Thoracic aorta (tissue), 2 donors: ENCODE measurements around the gene COL24A1. TPM values are rescaled to one million over a fixed set of nuclear protein-coding genes. Genes with fewer than 3 reads are reported as not detected.

Source experiments
- ATAC-seq: fragments of 150-250 bp; one replicate; pipeline ENCODE4 v1.8.0; 2017; ENCODE audit warnings: low read depth; ENCODE audit not compliant: insufficient number of reproducible peaks, low FRiP score
- DNase-seq: peaks from one replicate; pipeline ENCODE4 v3.0.0-alpha.2; 2020; ENCODE audit warnings: low spot score
- H3K27ac ChIP-seq, 2 donors: fragments of 200-600 bp; sonication (generic); 1 replicate in 1 of 2; 2 replicates in 1 of 2; pipeline ENCODE4 v1.5.1; 2016; ENCODE audit warnings: mild to moderate bottlenecking in 2 of 2, moderate library complexity in 2 of 2
- H3K27me3 ChIP-seq: fragments of 200-600 bp; sonication (generic); replicated peaks from 2 replicates; pipeline ENCODE4 v1.6.0; 2016; ENCODE audit warnings: mild to moderate bottlenecking; ENCODE audit not compliant: insufficient read depth
- H3K36me3 ChIP-seq: fragments of 200-600 bp; sonication (generic); one replicate; pipeline ENCODE4 v1.5.1; 2016
- H3K4me1 ChIP-seq, 2 donors: fragments of 200-600 bp; sonication (generic); 1 replicate in 1 of 2; 2 replicates in 1 of 2; pipeline versions ENCODE4 v1.5.1 to v1.6.0; 2016; ENCODE audit warnings: low read depth in 2 of 2, mild to moderate bottlenecking in 1 of 2; ENCODE audit not compliant: control insufficient read depth in 1 of 2
- H3K4me3 ChIP-seq: fragments of 200-600 bp; sonication (generic); 2 replicates; pipeline ENCODE4 v1.5.1; 2016; ENCODE audit warnings: mild to moderate bottlenecking
- H3K9me3 ChIP-seq: fragments of 200-600 bp; sonication (generic); 2 replicates; pipeline ENCODE4 v1.5.1; 2016
- CTCF ChIP-seq: fragments of 200-600 bp; sonication (generic); IDR thresholded peaks from one replicate; pipeline ENCODE4 v1.5.1; 2019; ENCODE audit warnings: antibody characterized with exemption
- total RNA-seq, 2 donors: library from RNA; depleted of rRNA; stranded (reverse); fragments of >200 nt; gene quantifications; one replicate each; pipeline versions ENCODE4 v1.1.0 to v1.2.3, GENCODE V29; 2016

COL24A1 gene
- total RNA-seq, 2 donors from 2014 or later = 1.6 to 2.8 TPM

GRCh38 chr1:85911742-85912141 is 244.8 kb downstream of the COL24A1 start:
- Histone ChIP-seq H3K27me3 (no peaks in the 10 kb centered on the region), H3K36me3 (no peaks in the 10 kb centered on the region), H3K9me3 (no peaks in the 10 kb centered on the region), H3K4me3 (no peak overlapping the region), H3K27ac (no peak overlapping the region), H3K4me1 (no peaks in the 10 kb centered on the region)
- DNase-seq (no peak), ATAC-seq (no peak)
- no peak for TF ChIP-seq CTCF

GRCh38 chr1:85900921-85901320 is 255.7 kb downstream of the COL24A1 start:
- Histone ChIP-seq H3K4me3 (no peak overlapping the region), H3K36me3 (no peaks in the 10 kb centered on the region), H3K4me1 (no peaks in the 10 kb centered on the region), H3K9me3 (peaks cover 7% of the 10 kb centered on the region), H3K27me3 (no peaks in the 10 kb centered on the region), H3K27ac (no peak overlapping the region)
- ATAC-seq (no peak), DNase-seq (no peak)
- no peak for TF ChIP-seq CTCF

DNA sequence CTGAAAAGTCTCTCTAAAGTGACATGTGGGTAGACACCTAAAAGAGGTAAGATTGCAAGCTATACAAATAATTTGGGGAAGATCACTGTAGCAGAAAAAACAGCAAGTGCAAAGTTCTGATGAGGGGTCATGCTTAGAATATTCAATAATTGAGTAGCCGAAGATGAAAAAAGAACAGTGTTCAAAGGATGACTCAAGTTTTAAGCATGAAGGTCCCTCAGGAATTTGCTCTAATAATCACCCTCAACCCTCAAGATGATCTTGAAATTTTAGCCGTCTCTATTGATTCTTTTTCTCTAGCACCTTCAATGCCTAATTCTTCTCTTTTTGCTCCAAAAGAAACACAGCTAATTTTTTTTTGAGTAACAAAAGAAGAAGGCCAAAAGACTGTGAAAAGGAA is 257.7 kb downstream of the COL24A1 start:
- ATAC-seq (no peak), DNase-seq (no peak)
- H3K27ac ChIP-seq = no peak overlapping the region
- H3K27me3 ChIP-seq = no peaks in the 10 kb centered on the region
- H3K36me3 ChIP-seq = no peaks in the 10 kb centered on the region
- no peak for TF ChIP-seq CTCF
- peaks cover 7% of the 10 kb centered on the region for H3K9me3 ChIP-seq
- H3K4me3 ChIP-seq = no peak overlapping the region
- no peaks in the 10 kb centered on the region for H3K4me1 ChIP-seq

GRCh38 chr1:85894651-85895050 is 261.9 kb downstream of the COL24A1 start:
- Histone ChIP-seq H3K27me3 (no peaks in the 10 kb centered on the region), H3K36me3 (no peaks in the 10 kb centered on the region), H3K27ac (no peak overlapping the region), H3K4me3 (no peak overlapping the region), H3K4me1 (no peaks in the 10 kb centered on the region), H3K9me3 (no peaks in the 10 kb centered on the region)
- TF ChIP-seq CTCF = peak; percentile 40
- ATAC-seq = no peak
- DNase-seq = no peak

DNA sequence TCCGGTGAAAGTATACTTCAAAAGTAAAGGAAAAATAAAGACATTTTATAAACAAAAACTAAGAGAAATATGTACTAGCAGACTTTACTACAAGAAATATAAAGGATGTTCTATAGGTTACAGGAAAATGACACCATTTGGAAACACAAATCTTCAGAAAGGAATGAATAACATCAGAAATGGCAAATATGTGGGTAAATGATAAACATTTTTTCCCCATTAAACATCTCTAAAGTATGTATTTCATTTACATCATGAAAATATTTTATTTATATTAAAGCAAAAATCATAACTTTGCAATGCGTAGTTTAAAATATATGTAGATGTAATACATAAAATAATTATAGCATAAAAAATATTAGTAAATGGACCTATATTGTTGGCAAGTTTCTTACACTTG is 264.2 kb downstream of the COL24A1 start:
- ATAC-seq (no peak), DNase-seq (no peak)
- Histone ChIP-seq H3K27ac (no peak overlapping the region), H3K4me1 (no peaks in the 10 kb centered on the region), H3K9me3 (no peaks in the 10 kb centered on the region), H3K36me3 (no peaks in the 10 kb centered on the region), H3K4me3 (no peak overlapping the region), H3K27me3 (no peaks in the 10 kb centered on the region)
- no peak for TF ChIP-seq CTCF
